Activated CD4-positive, alpha-beta T cell treated with anti-CD3 and anti-CD28 coated beads, Interleukin-2, amount 50 U/mL, for 24 hours (primary cell): ENCODE measurements around the gene FERMT1.

Experiments
- DNase-seq, 2 donors: peaks; one replicate each; pipeline ENCODE4 v3.0.0-alpha.2; 2020; ENCODE audit warnings: low read depth in 1 of 2, low spot score in 1 of 2

The FERMT1 gene

GRCh38 chr20:6122873-6123648 lies at the start of gene FERMT1:
FERMT1 (minus strand) TSS chr20:6123030; CDS start chr20:6119554, 3,476 bp downstream.
- DNase-seq: peak in 1 of 2 donors; percentile 27

GRCh38 chr20:6169251-6169650 lies 46.4 kb upstream of the FERMT1 start:
- no peak for DNase-seq

GRCh38 chr20:6168204-6168603 lies 45.4 kb upstream of the FERMT1 start:
- DNase-seq: no peak

GRCh38 chr20:6165346-6165745 lies 42.5 kb upstream of the FERMT1 start:
- DNase-seq: no peak

- no peak for DNase-seq
Observed at GRCh38 chr20:6164421-6165341, 41.9 kb upstream of the FERMT1 start.

GRCh38 chr20:6160736-6161135 lies 37.9 kb upstream of the FERMT1 start:
- DNase-seq: no peak

- DNase-seq: no peak
Observed at GRCh38 chr20:6157345-6157744, 34.5 kb upstream of the FERMT1 start.

- no peak for DNase-seq
Observed at GRCh38 chr20:6152777-6153176, 29.9 kb upstream of the FERMT1 start.

- no peak for DNase-seq
Observed at GRCh38 chr20:6148073-6148472, 25.2 kb upstream of the FERMT1 start.

- peak in 1 of 2 donors; percentile 46 for DNase-seq
Observed at GRCh38 chr20:6142348-6142993, 19.6 kb upstream of the FERMT1 start.

- no peak for DNase-seq
Observed at GRCh38 chr20:6140947-6141346, 18.1 kb upstream of the FERMT1 start.

- no peak for DNase-seq
Observed at GRCh38 chr20:6135347-6135746, 12.5 kb upstream of the FERMT1 start.

GRCh38 chr20:6134592-6134991 lies 11.8 kb upstream of the FERMT1 start:
- no peak for DNase-seq

GRCh38 chr20:6130045-6130444 lies 7.2 kb upstream of the FERMT1 start:
- DNase-seq: no peak

- DNase-seq: no peak
Observed at GRCh38 chr20:6127825-6128224, 5.0 kb upstream of the FERMT1 start.

GRCh38 chr20:6126846-6127245 lies 4.0 kb upstream of the FERMT1 start:
- no peak for DNase-seq

- DNase-seq: no peak
Observed at GRCh38 chr20:6123649-6124014, 802 bp upstream of the FERMT1 start.

GRCh38 chr20:6122111-6122872 lies 538 bp downstream of the FERMT1 start:
- DNase-seq: no peak

GRCh38 chr20:6121504-6121903 lies 1.3 kb downstream of the FERMT1 start:
- no peak for DNase-seq

GRCh38 chr20:6120491-6120988 lies 2.3 kb downstream of the FERMT1 start:
- no peak for DNase-seq

- DNase-seq: no peak
Observed at GRCh38 chr20:6116758-6117157, 6.1 kb downstream of the FERMT1 start.
